A673 (cell line): ENCODE data around the gene PCP4. TPM values are rescaled to one million over a fixed set of nuclear protein-coding genes. Genes with fewer than 3 reads are reported as not detected.

Experiments
- BruUV-seq: library from RNA; stranded (reverse); fragments of 400-500 nt; replicated peaks from 2 replicates; lab custom pipeline; 2021; lab: Mats Ljungman, UMichigan
- CTCF ChIA-PET: fragments of 300-600 bp; sonication (Branson Sonifier 250); formaldehyde crosslinking; loops from one replicate; lab custom pipeline; 2022; ENCODE audit warnings: antibody characterized with exemption; lab: Charles Lee
- POLR2A ChIA-PET: fragments of 300-600 bp; sonication (Branson Sonifier 250); formaldehyde crosslinking; loops from one replicate; lab custom pipeline; 2022; ENCODE audit warnings: antibody characterized with exemption; ENCODE audit not compliant: low non-redundant PET; lab: Charles Lee
- DNase-seq: peaks from one replicate; pipeline ENCODE4 v3.0.0-alpha.2; 2015; ENCODE audit warnings: low spot score
- H3K27ac ChIP-seq: fragments of 200-600 bp; sonication (generic); 2 replicates; pipeline ENCODE4 v1.5.1; 2016; ENCODE audit warnings: mixed run types, low read depth, mild to moderate bottlenecking, mixed read lengths, antibody characterized with exemption, low read length; ENCODE audit not compliant: poor library complexity, severe bottlenecking
- H3K27me3 ChIP-seq: fragments of 200-600 bp; sonication (generic); replicated peaks from 2 replicates; pipeline ENCODE4 v1.6.1; 2017; ENCODE audit warnings: mixed run types, low read depth, mild to moderate bottlenecking, mixed read lengths, antibody characterized with exemption, low read length; ENCODE audit not compliant: insufficient read depth, poor library complexity
- H3K36me3 ChIP-seq: fragments of 200-600 bp; sonication (generic); 2 replicates; pipeline ENCODE4 v1.6.1; 2016; ENCODE audit warnings: mixed run types, mild to moderate bottlenecking, mixed read lengths, antibody characterized with exemption, low read length; ENCODE audit not compliant: insufficient read depth, poor library complexity, severe bottlenecking
- H3K4me1 ChIP-seq: fragments of 200-600 bp; sonication (generic); 2 replicates; pipeline ENCODE4 v1.6.1; 2017; ENCODE audit warnings: mixed run types, mild to moderate bottlenecking, mixed read lengths, antibody characterized with exemption, low read length; ENCODE audit not compliant: insufficient read depth, poor library complexity, severe bottlenecking
- H3K4me3 ChIP-seq: fragments of 200-600 bp; sonication (generic); 2 replicates; pipeline ENCODE4 v1.5.1; 2016; ENCODE audit warnings: low read depth, mixed run types, mild to moderate bottlenecking, mixed read lengths, low read length; ENCODE audit not compliant: poor library complexity, severe bottlenecking
- H3K9me3 ChIP-seq: fragments of 200-600 bp; sonication (generic); 2 replicates; pipeline ENCODE4 v1.6.1; 2016; ENCODE audit warnings: mixed run types, low read depth, mild to moderate bottlenecking, mixed read lengths, antibody characterized with exemption, low read length; ENCODE audit not compliant: poor library complexity, severe bottlenecking
- CTCF ChIP-seq: fragments of 300-800, 200-600 bp; sonication (generic); conservative IDR thresholded peaks from 2 replicates; pipeline ENCODE4 v1.5.1; 2017; ENCODE audit warnings: low read depth, mild to moderate bottlenecking, antibody characterized with exemption, low read length, moderate library complexity, mixed read lengths
- EZH2 ChIP-seq: fragments of 200-600 bp; sonication (generic); IDR thresholded peaks from 2 replicates; pipeline ENCODE4 v1.6.1; 2017; ENCODE audit warnings: borderline replicate concordance, low read depth, mild to moderate bottlenecking, mixed read lengths, antibody characterized with exemption, low read length; ENCODE audit not compliant: poor library complexity, severe bottlenecking
- intact Hi-C: fragments of 100-400 bp; cut with micrococcal nuclease; formaldehyde crosslinking; loops from one replicate; pipeline ENCODE4 v1.10.0; 2022; ENCODE audit not compliant: unreplicated experiment
- total RNA-seq: library from RNA; stranded (reverse); gene quantifications from 2 replicates; pipeline ENCODE4 v1.2.3, GENCODE V29; 2021

PCP4 gene
- total RNA-seq, 1 experiment from 2014 or later, result not detected

- DNase-seq, result no peak
- no peaks in the 10 kb centered on the region for H3K4me1 ChIP-seq
- BruUV-seq, result no TSS peak
- H3K9me3 ChIP-seq, result no peaks in the 10 kb centered on the region
- ChIA-PET POLR2A (no interaction called here), CTCF (no interaction called here)
- no peaks in the 10 kb centered on the region for H3K36me3 ChIP-seq
- H3K4me3 ChIP-seq, result no peak overlapping the region
- intact Hi-C loops, result no loop called here
- no peak overlapping the region for H3K27ac ChIP-seq
- no peak for TF ChIP-seq EZH2
- no peak for TF ChIP-seq CTCF
- no peaks in the 10 kb centered on the region for H3K27me3 ChIP-seq
Observed at GRCh38 chr21:39915881-39916280, 48.6 kb downstream of the PCP4 start.

- no peak overlapping the region for H3K27ac ChIP-seq
- DNase-seq, result no peak
- H3K27me3 ChIP-seq, result no peaks in the 10 kb centered on the region
- intact Hi-C loops, result no loop called here
- no peak overlapping the region for H3K4me3 ChIP-seq
- TF ChIP-seq EZH2 (no peak), CTCF (no peak)
- ChIA-PET POLR2A (no interaction called here), CTCF (no interaction called here)
- H3K4me1 ChIP-seq, result no peaks in the 10 kb centered on the region
- no peaks in the 10 kb centered on the region for H3K36me3 ChIP-seq
- no TSS peak for BruUV-seq
- H3K9me3 ChIP-seq, result no peaks in the 10 kb centered on the region
Observed at GRCh38 chr21:39918558-39918957, 51.3 kb downstream of the PCP4 start.

GRCh38 chr21:39923476-39923875, 56.2 kb downstream of the PCP4 start:
- ChIA-PET POLR2A (no interaction called here), CTCF (no interaction called here)
- Histone ChIP-seq H3K27ac (no peak overlapping the region), H3K27me3 (no peaks in the 10 kb centered on the region), H3K9me3 (no peaks in the 10 kb centered on the region), H3K4me3 (no peak overlapping the region), H3K36me3 (no peaks in the 10 kb centered on the region), H3K4me1 (no peaks in the 10 kb centered on the region)
- no TSS peak for BruUV-seq
- TF ChIP-seq CTCF, result no peak
- TF ChIP-seq EZH2, result no peak
- intact Hi-C loops, result no loop called here
- no peak for DNase-seq
